Midbrain (tissue), 1 donor: Measurements from ENCODE around the gene DOC2B.
"Not testable (repeated sequence)": the region's sequence is repeated elsewhere in the genome, so short reads cannot be mapped to it uniquely, and the experiment has no call there.

Source experiments
- DNase-seq: peaks from one replicate; lab custom pipeline; 2025; lab: John Stamatoyannopoulos, UW

Gene DOC2B

GRCh38 chr17:181245-182049 lies at the start of gene DOC2B:
Gene DOC2B (minus strand): TSS chr17:181650. CDS start chr17:181479, 171 bp downstream.
- peak; percentile 30 for DNase-seq

GRCh38 chr17:230395-230770 lies 48.9 kb upstream of the DOC2B start:
- DNase-seq: no peak

GRCh38 chr17:229709-230394 lies 48.4 kb upstream of the DOC2B start:
- DNase-seq: no peak

GRCh38 chr17:228951-229708 lies 47.7 kb upstream of the DOC2B start:
- DNase-seq: no peak

- DNase-seq: no peak
Measured at GRCh38 chr17:227946-228615, 46.6 kb upstream of the DOC2B start.

GRCh38 chr17:227078-227945 lies 45.9 kb upstream of the DOC2B start:
- peak; percentile 22 for DNase-seq

GRCh38 chr17:226108-227077 lies 44.9 kb upstream of the DOC2B start:
- no peak for DNase-seq

GRCh38 chr17:225551-225950 lies 44.1 kb upstream of the DOC2B start:
- DNase-seq: no peak

- not testable (repeated sequence) for DNase-seq
Measured at GRCh38 chr17:224576-224975, 43.1 kb upstream of the DOC2B start.

- DNase-seq: no peak
Measured at GRCh38 chr17:223723-224471, 42.4 kb upstream of the DOC2B start.

GRCh38 chr17:222172-222571 lies 40.7 kb upstream of the DOC2B start:
- peak; percentile 46 for DNase-seq

- DNase-seq: no peak
Measured at GRCh38 chr17:219696-220095, 38.2 kb upstream of the DOC2B start.

- DNase-seq: peak; percentile 1
Measured at GRCh38 chr17:218432-219110, 37.1 kb upstream of the DOC2B start.

GRCh38 chr17:216625-217024 lies 35.2 kb upstream of the DOC2B start:
- DNase-seq: no peak

GRCh38 chr17:215563-216478 lies 34.4 kb upstream of the DOC2B start:
- not testable (repeated sequence) for DNase-seq

GRCh38 chr17:214881-215331 lies 33.5 kb upstream of the DOC2B start:
- DNase-seq: no peak
